ENCODE measurements around the gene SLIT3. TPM values are rescaled to one million over a fixed set of nuclear protein-coding genes. Genes with fewer than 3 reads are reported as not detected.

The SLIT3 gene
- total RNA-seq, 1 experiment from 2014 or later: 0.10 TPM

GRCh38 chr5:169219351-169219750, 81.6 kb downstream of the SLIT3 start (continued):
- no peak for TF ChIP-seq CTCF (IDR thresholded peaks at IDR 0.05 in 2 of 3, conservative IDR thresholded peaks at IDR 0.05 in 1 of 3; ENCODE audit: borderline replicate concordance in 1 of 3, insufficient read depth in 1 of 3, low read depth in 2 of 3, low read length in 2 of 3)

GRCh38 chr5:169218861-169219260, 82.1 kb downstream of the SLIT3 start:
- no peak for ATAC-seq
- no TSS peak for BruUV-seq (replicated peaks)
- POLR2A ChIA-PET: no interaction called here

GRCh38 chr5:169218176-169218575, 82.8 kb downstream of the SLIT3 start:
- Histone ChIP-seq H3K9ac (ENCODE audit: low read length) (no peak overlapping the region), H2AFZ (ENCODE audit: low read depth, low read length, poor library complexity, severe bottlenecking) (no peak overlapping the region), H3K4me1 (ENCODE audit: control insufficient read depth in 1 of 2, insufficient read depth in 2 of 2, low read length in 2 of 2) (no peaks in the 10 kb centered on the region), H3K9me2 (ENCODE audit: insufficient read depth) (no peaks in the 10 kb centered on the region), H3K27me3 (ENCODE audit: insufficient read depth, low read length) (peaks cover 16% of the 10 kb centered on the region), H3K36me3 (ENCODE audit: control insufficient read depth in 1 of 2, insufficient read depth in 2 of 2, low read length in 2 of 2) (no peaks in the 10 kb centered on the region), H3K4me2 (ENCODE audit: low read length) (no peak overlapping the region), H3K79me2 (ENCODE audit: insufficient read depth, low read length) (no peaks in the 10 kb centered on the region), H3K9me3 (ENCODE audit: control insufficient read depth in 1 of 2, insufficient read depth in 1 of 2, low read depth in 1 of 2, low read length in 2 of 2) (no peaks in the 10 kb centered on the region), H3K4me3 (replicated peaks in 1 of 2; ENCODE audit: low read depth in 1 of 2, low read length in 2 of 2) (no peak overlapping the region), H3K27ac (ENCODE audit: low read depth, low read length) (no peak overlapping the region), H4K20me1 (ENCODE audit: insufficient read depth) (no peaks in the 10 kb centered on the region)
- CTCF ChIA-PET: no interaction called here
- DNase-seq (ENCODE audit: low read depth, low spot score) (no peak), ATAC-seq (no peak)
- RAD21 ChIA-PET (ENCODE audit: low non-redundant PET in 1 of 2, low total read pairs in 2 of 2, uncharacterized antibody in 2 of 2, unreplicated experiment in 2 of 2): no interaction called here
- intact Hi-C loops (cut with micrococcal nuclease): no loop called here
- POLR2A ChIA-PET: no interaction called here
- no TSS peak for BruUV-seq (replicated peaks)
- TF ChIP-seq SRF (IDR thresholded peaks at IDR 0.05; ENCODE audit: low read depth): no peak
- no peak for TF ChIP-seq REST (IDR thresholded peaks at IDR 0.05; ENCODE audit: low read depth)
- no peak for TF ChIP-seq CTCF (IDR thresholded peaks at IDR 0.05 in 2 of 3, conservative IDR thresholded peaks at IDR 0.05 in 1 of 3; ENCODE audit: borderline replicate concordance in 1 of 3, insufficient read depth in 1 of 3, low read depth in 2 of 3, low read length in 2 of 3)
- no peak for TF ChIP-seq ELF1 (IDR thresholded peaks at IDR 0.05; ENCODE audit: borderline replicate concordance, low read depth)
- TF ChIP-seq EZH2phosphoT487 (IDR thresholded peaks at IDR 0.05; ENCODE audit: borderline replicate concordance): no peak

More at GRCh38 chr5:169218861-169219260, 82.1 kb downstream of the SLIT3 start:
- intact Hi-C loops (cut with micrococcal nuclease): no loop called here
- no peak overlapping the region for H2AFZ ChIP-seq (ENCODE audit: low read depth, low read length, poor library complexity, severe bottlenecking)
- no peak overlapping the region for H3K9ac ChIP-seq (ENCODE audit: low read length)
- H4K20me1 ChIP-seq (ENCODE audit: insufficient read depth): no peaks in the 10 kb centered on the region
- CTCF ChIA-PET: no interaction called here
- TF ChIP-seq CEBPB (IDR thresholded peaks at IDR 0.05; ENCODE audit: low read depth) (no peak), EZH2 (IDR thresholded peaks at IDR 0.05) (no peak), YY1 (IDR thresholded peaks at IDR 0.05; ENCODE audit: extremely low read depth, insufficient replicate concordance, low read depth, low read length) (no peak)
- DNase-seq (ENCODE audit: low read depth, low spot score): no peak
- H3K4me2 ChIP-seq (ENCODE audit: low read length): no peak overlapping the region
- no peak overlapping the region for H3K4me3 ChIP-seq (replicated peaks in 1 of 2; ENCODE audit: low read depth in 1 of 2, low read length in 2 of 2)
- no peaks in the 10 kb centered on the region for H3K4me1 ChIP-seq (ENCODE audit: control insufficient read depth in 1 of 2, insufficient read depth in 2 of 2, low read length in 2 of 2)
- H3K27ac ChIP-seq (ENCODE audit: low read depth, low read length): no peak overlapping the region
- RAD21 ChIA-PET (ENCODE audit: low non-redundant PET in 1 of 2, low total read pairs in 2 of 2, uncharacterized antibody in 2 of 2, unreplicated experiment in 2 of 2): no interaction called here
- H3K79me2 ChIP-seq (ENCODE audit: insufficient read depth, low read length): no peaks in the 10 kb centered on the region
- no peaks in the 10 kb centered on the region for H3K36me3 ChIP-seq (ENCODE audit: control insufficient read depth in 1 of 2, insufficient read depth in 2 of 2, low read length in 2 of 2)
- no peaks in the 10 kb centered on the region for H3K9me3 ChIP-seq (ENCODE audit: control insufficient read depth in 1 of 2, insufficient read depth in 1 of 2, low read depth in 1 of 2, low read length in 2 of 2)
- H3K27me3 ChIP-seq (ENCODE audit: insufficient read depth, low read length): peaks cover 16% of the 10 kb centered on the region
- H3K9me2 ChIP-seq (ENCODE audit: insufficient read depth): no peaks in the 10 kb centered on the region

Data from HCT116 (cell line).